ENCODE measurements around the gene APOB. TPM values are rescaled to one million over a fixed set of nuclear protein-coding genes. Genes with fewer than 3 reads are reported as not detected.

The APOB gene
- total RNA-seq, 1 donor, result under 0.01 TPM

DNA sequence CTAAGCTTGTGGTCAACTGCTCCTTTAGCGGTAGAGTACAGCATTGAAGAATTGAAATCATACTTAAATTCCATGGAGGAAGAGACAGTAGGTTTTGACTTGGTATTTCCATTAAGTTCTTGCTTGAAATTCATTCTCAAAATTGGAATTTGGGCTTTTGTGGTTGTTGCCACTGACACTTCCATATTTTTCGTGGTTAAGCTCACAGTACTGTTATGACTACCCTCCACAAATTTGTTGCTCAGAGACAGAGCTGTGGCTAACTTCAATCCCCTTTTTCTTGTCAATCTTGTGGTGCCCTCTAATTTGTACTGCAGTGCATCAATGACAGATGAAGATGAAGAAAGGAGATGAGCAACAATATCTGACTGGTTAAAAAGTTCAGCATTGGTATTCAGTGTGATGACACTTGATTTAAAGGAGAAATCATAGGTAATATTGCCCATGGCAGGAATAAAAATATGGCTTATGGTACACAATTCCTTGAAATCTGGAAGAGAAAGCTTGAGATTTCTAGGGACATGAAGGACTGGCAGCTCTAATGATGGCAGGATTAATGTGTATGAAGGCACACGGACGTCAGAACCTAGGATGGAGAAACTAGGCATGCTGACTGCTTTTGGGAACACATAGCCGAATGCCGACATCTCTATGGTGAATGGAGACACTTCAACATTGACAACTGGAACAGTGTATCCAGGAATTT lies 37.3 kb downstream of the APOB start:
- TF ChIP-seq, protein P1, sequence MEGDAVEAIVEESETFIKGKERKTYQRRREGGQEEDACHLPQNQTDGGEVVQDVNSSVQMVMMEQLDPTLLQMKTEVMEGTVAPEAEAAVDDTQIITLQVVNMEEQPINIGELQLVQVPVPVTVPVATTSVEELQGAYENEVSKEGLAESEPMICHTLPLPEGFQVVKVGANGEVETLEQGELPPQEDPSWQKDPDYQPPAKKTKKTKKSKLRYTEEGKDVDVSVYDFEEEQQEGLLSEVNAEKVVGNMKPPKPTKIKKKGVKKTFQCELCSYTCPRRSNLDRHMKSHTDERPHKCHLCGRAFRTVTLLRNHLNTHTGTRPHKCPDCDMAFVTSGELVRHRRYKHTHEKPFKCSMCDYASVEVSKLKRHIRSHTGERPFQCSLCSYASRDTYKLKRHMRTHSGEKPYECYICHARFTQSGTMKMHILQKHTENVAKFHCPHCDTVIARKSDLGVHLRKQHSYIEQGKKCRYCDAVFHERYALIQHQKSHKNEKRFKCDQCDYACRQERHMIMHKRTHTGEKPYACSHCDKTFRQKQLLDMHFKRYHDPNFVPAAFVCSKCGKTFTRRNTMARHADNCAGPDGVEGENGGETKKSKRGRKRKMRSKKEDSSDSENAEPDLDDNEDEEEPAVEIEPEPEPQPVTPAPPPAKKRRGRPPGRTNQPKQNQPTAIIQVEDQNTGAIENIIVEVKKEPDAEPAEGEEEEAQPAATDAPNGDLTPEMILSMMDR (IDR thresholded peaks at IDR 0.05; ENCODE audit: insufficient read depth, low read length), result no peak
- DNase-seq (ENCODE audit: low read depth), result no peak
- no peak overlapping the region for H3K4me3 ChIP-seq (ENCODE audit: low read depth, low read length)

GRCh38 chr2:21005700-21006422 lies 38.0 kb downstream of the APOB start:
- TF ChIP-seq, protein P1 (IDR thresholded peaks at IDR 0.05; ENCODE audit: insufficient read depth, low read length), result no peak
- DNase-seq (ENCODE audit: low read depth), result no peak
- H3K4me3 ChIP-seq (ENCODE audit: low read depth, low read length), result no peak overlapping the region

GRCh38 chr2:21005111-21005699 lies 38.7 kb downstream of the APOB start:
- no peak for DNase-seq (ENCODE audit: low read depth)
- TF ChIP-seq, protein P1 (IDR thresholded peaks at IDR 0.05; ENCODE audit: insufficient read depth, low read length), result no peak
- H3K4me3 ChIP-seq (ENCODE audit: low read depth, low read length), result no peak overlapping the region

DNA sequence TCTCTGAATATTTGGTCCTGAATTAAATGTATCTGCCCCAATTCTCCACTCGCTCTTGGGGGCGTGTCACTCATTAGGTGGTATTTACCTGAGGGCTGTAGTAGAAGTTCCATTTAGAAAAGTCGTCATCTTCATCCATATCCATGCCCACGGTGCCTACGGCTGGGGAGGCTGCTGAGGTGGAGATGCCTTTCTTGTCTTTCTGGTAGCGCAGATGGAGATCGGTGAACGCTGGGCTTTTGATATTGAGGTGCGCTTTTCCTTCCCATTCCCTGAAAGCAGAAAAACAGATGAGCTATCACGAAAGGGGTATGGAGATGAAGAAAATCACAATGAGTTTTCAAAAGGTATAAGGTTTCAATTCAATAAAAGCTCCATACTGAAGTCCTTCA lies 39.7 kb downstream of the APOB start:
- no peak overlapping the region for H3K4me3 ChIP-seq (ENCODE audit: low read depth, low read length)
- TF ChIP-seq, protein P1 (IDR thresholded peaks at IDR 0.05; ENCODE audit: insufficient read depth, low read length), result no peak

DNA sequence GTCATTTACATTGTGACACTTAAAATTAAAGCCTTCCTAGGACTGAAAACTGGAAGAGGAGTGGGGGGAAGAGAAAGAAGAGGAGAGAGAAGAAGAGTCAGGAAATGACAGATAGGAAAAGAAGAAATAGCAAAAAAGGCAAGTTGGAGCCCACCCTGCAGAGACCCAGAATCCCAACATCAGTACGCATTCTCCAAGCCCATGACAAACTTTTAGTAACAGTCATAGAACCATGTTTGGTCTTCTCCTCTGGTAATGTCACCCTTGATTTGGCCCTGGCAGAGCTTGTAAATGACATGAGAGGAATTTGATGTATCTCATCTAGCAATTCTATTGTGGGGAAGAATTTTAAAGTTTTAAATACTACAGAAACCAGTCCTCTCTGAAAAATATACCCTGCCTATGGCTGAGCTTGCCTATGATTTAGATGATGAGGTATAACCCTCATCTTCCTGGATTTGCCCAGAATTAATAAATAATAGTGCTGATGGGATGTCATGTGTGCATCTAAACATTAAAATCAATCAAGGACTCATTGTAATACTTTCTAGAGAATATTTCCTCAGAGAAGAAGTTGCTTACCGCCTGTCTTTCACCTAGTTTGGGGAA lies 40.2 kb downstream of the APOB start:
- no peak for DNase-seq (ENCODE audit: low read depth)
- no peak overlapping the region for H3K4me3 ChIP-seq (ENCODE audit: low read depth, low read length)
- TF ChIP-seq, protein P1 (IDR thresholded peaks at IDR 0.05; ENCODE audit: insufficient read depth, low read length), result no peak

More for the DNA sequence above, 39.7 kb downstream of the APOB start:
- DNase-seq (ENCODE audit: low read depth), result no peak

GRCh38 chr2:21002814-21003192 lies 41.1 kb downstream of the APOB start:
- TF ChIP-seq, protein P1 (IDR thresholded peaks at IDR 0.05; ENCODE audit: insufficient read depth, low read length), result no peak
- no peak overlapping the region for H3K4me3 ChIP-seq (ENCODE audit: low read depth, low read length)
- DNase-seq (ENCODE audit: low read depth), result no peak

Data from fibroblast of the aortic adventitia (primary cell).